Right atrium auricular region (tissue), 2 donors: ENCODE measurements around the gene MED9. TPM values are rescaled to one million over a fixed set of nuclear protein-coding genes. Genes with fewer than 3 reads are reported as not detected.

ENCODE experiments used
- DNase-seq: peaks from one replicate; pipeline ENCODE4 v3.0.0-alpha.2; 2019; ENCODE audit warnings: low spot score
- H3K27ac ChIP-seq, 2 donors: fragments of 200-600 bp; sonication (generic); 1 replicate in 1 of 2; 2 replicates in 1 of 2; pipeline ENCODE4 v1.5.1; 2016 to 2019
- H3K27me3 ChIP-seq, 2 donors: fragments of 200-600 bp; sonication (generic); one replicate each; pipeline versions ENCODE4 v1.5.1 to v1.6.0; 2017 to 2019
- H3K36me3 ChIP-seq: fragments of 200-600 bp; sonication (generic); one replicate; pipeline ENCODE4 v1.5.1; 2016
- H3K4me1 ChIP-seq, 2 donors: fragments of 200-600 bp; sonication (generic); one replicate each; pipeline versions ENCODE4 v1.5.1 to v1.6.0; 2017 to 2019
- H3K4me3 ChIP-seq, 2 donors: fragments of 200-600 bp; sonication (generic); 1 replicate in 1 of 2; 2 replicates in 1 of 2; pipeline ENCODE4 v1.5.1; 2017 to 2019; ENCODE audit warnings: mild to moderate bottlenecking in 1 of 2, moderate library complexity in 1 of 2
- H3K9me3 ChIP-seq, 2 donors: fragments of 200-600 bp; sonication (generic); one replicate each; pipeline ENCODE4 v1.5.1; 2019
- CTCF ChIP-seq, 2 donors: fragments of 200-600 bp; sonication (generic); IDR thresholded peaks; one replicate each; pipeline ENCODE4 v1.5.1; 2019; ENCODE audit warnings: antibody characterized with exemption in 2 of 2
- total RNA-seq, 2 donors: library from RNA; depleted of rRNA; stranded (reverse); fragments of >200 nt; gene quantifications; one replicate each; pipeline ENCODE4 v1.1.0, GENCODE V29; 2016

MED9 gene
- total RNA-seq, 2 donors from 2014 or later, result 36.7 to 41.0 TPM

GRCh38 chr17:17502741-17503565 lies 26.2 kb downstream of the MED9 start:
- TF ChIP-seq CTCF (IDR thresholded peaks at IDR 0.05), result no peak
- no peaks in the 10 kb centered on the region for H3K9me3 ChIP-seq
- no peaks in the 10 kb centered on the region for H3K36me3 ChIP-seq
- no peak overlapping the region for H3K4me3 ChIP-seq
- no peak overlapping the region for H3K27ac ChIP-seq
- DNase-seq, result no peak
- H3K27me3 ChIP-seq, result no peaks in the 10 kb centered on the region
- H3K4me1 ChIP-seq, result peaks cover 0 to 19% of the 10 kb centered on the region in 2 donors

GRCh38 chr17:17503566-17504130 lies 26.8 kb downstream of the MED9 start:
- no peak for TF ChIP-seq CTCF (IDR thresholded peaks at IDR 0.05)

GRCh38 chr17:17504341-17505140 lies 27.7 kb downstream of the MED9 start:
- no peaks in the 10 kb centered on the region for H3K36me3 ChIP-seq
- no peak for TF ChIP-seq CTCF (IDR thresholded peaks at IDR 0.05)
- peak overlapping the region in 1 of 2 donors; percentile 84 for H3K27ac ChIP-seq
- DNase-seq, result no peak
- H3K27me3 ChIP-seq, result no peaks in the 10 kb centered on the region
- peaks cover 0 to 19% of the 10 kb centered on the region in 2 donors for H3K4me1 ChIP-seq
- no peak overlapping the region for H3K4me3 ChIP-seq
- no peaks in the 10 kb centered on the region for H3K9me3 ChIP-seq

More at GRCh38 chr17:17503566-17504130, 26.8 kb downstream of the MED9 start:
- Histone ChIP-seq H3K9me3 (no peaks in the 10 kb centered on the region), H3K27ac (peak overlapping the region in 1 of 2 donors; percentile 84), H3K4me3 (no peak overlapping the region), H3K4me1 (peaks cover 0 to 19% of the 10 kb centered on the region in 2 donors), H3K36me3 (no peaks in the 10 kb centered on the region), H3K27me3 (no peaks in the 10 kb centered on the region)
- no peak for DNase-seq

- Histone ChIP-seq H3K4me1 (peaks cover 0 to 19% of the 10 kb centered on the region in 2 donors), H3K27me3 (no peaks in the 10 kb centered on the region), H3K4me3 (no peak overlapping the region), H3K36me3 (no peaks in the 10 kb centered on the region), H3K9me3 (no peaks in the 10 kb centered on the region), H3K27ac (peak overlapping the region in 1 of 2 donors; percentile 84)
- TF ChIP-seq CTCF (IDR thresholded peaks at IDR 0.05), result no peak
- DNase-seq, result no peak
These were observed 28.4 kb downstream of the MED9 start for GRCh38 chr17:17505151-17505550.

- DNase-seq, result no peak
- no peak overlapping the region for H3K4me3 ChIP-seq
- no peaks in the 10 kb centered on the region for H3K36me3 ChIP-seq
- H3K4me1 ChIP-seq, result peaks cover 0 to 19% of the 10 kb centered on the region in 2 donors
- H3K27ac ChIP-seq, result peak overlapping the region; percentile 84 to 86
- H3K27me3 ChIP-seq, result no peaks in the 10 kb centered on the region
- no peak for TF ChIP-seq CTCF (IDR thresholded peaks at IDR 0.05)
- no peaks in the 10 kb centered on the region for H3K9me3 ChIP-seq
These were observed 28.9 kb downstream of the MED9 start for GRCh38 chr17:17505610-17506171.
